PFSK-1 (cell line): ENCODE results near the gene ANO10.

Source experiments
- FOXP2 ChIP-seq: optimal IDR thresholded peaks from 2 replicates; pipeline ENCODE3; 2011; ENCODE audit warnings: borderline replicate concordance, control low read depth, inconsistent platforms; ENCODE audit not compliant: insufficient read depth; ENCODE audit errors: extremely low read length, extremely low read depth
- POLR2AphosphoS5 ChIP-seq: IDR thresholded peaks from 2 replicates; pipeline ENCODE4 v1.6.1; 2012; ENCODE audit warnings: low read depth, mild to moderate bottlenecking, control low read depth, low read length, moderate library complexity
- SIN3A ChIP-seq: IDR thresholded peaks from 2 replicates; pipeline ENCODE4 v1.6.1; 2012; ENCODE audit warnings: mild to moderate bottlenecking, low read length, moderate library complexity, borderline replicate concordance; ENCODE audit not compliant: insufficient read depth
- TAF1 ChIP-seq: IDR thresholded peaks from 2 replicates; pipeline ENCODE4 v1.6.1; 2012; ENCODE audit warnings: low read length, control low read depth, borderline replicate concordance; ENCODE audit not compliant: insufficient read depth
- TF ChIP-seq, protein P1 (sequence below), 2 experiments: IDR thresholded peaks; 2 replicates each; pipeline versions ENCODE4 v1.6.1 to v1.8.0; 2011 to 2012; ENCODE audit warnings: low read depth in 2 of 2, low read length in 2 of 2, control low read depth in 1 of 2, inconsistent platforms in 1 of 2, mild to moderate bottlenecking in 1 of 2, moderate library complexity in 1 of 2; ENCODE audit not compliant: insufficient read depth in 1 of 2

The ANO10 gene

DNA sequence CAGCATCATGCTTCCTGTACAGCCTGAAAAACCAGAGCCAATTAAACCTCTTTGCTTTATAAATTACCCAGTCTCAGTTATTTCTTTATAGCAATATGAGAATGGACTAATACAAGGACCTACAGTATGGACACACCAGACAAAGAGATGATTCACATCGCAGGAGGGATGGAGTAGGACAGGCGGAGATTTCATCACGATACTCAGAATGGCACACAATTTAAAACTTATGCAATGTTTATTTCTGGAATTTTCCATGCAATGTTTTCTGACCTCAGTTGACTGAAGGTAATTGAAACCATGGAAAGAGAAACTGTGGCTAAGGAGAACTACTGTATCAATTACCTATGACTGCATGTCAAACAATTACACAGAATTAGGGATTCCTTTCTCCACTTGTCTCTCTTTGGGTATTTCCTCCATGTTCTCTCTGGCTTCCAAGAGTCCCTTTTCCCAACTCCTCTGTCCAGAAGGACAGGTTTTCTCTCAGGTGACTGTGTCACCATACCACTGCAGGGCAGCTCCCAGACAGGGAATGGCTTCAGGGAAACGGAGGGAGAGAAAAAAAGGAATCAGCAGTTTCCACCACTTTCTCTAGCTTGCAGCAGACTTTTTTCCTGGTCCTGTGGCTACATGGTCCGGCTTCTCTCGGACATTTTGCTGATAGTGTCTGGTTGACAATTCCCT is 3.0 kb upstream of the ANO10 start:
- TF ChIP-seq SIN3A = no peak
- no peak for TF ChIP-seq POLR2AphosphoS5
- TF ChIP-seq, protein P1, sequence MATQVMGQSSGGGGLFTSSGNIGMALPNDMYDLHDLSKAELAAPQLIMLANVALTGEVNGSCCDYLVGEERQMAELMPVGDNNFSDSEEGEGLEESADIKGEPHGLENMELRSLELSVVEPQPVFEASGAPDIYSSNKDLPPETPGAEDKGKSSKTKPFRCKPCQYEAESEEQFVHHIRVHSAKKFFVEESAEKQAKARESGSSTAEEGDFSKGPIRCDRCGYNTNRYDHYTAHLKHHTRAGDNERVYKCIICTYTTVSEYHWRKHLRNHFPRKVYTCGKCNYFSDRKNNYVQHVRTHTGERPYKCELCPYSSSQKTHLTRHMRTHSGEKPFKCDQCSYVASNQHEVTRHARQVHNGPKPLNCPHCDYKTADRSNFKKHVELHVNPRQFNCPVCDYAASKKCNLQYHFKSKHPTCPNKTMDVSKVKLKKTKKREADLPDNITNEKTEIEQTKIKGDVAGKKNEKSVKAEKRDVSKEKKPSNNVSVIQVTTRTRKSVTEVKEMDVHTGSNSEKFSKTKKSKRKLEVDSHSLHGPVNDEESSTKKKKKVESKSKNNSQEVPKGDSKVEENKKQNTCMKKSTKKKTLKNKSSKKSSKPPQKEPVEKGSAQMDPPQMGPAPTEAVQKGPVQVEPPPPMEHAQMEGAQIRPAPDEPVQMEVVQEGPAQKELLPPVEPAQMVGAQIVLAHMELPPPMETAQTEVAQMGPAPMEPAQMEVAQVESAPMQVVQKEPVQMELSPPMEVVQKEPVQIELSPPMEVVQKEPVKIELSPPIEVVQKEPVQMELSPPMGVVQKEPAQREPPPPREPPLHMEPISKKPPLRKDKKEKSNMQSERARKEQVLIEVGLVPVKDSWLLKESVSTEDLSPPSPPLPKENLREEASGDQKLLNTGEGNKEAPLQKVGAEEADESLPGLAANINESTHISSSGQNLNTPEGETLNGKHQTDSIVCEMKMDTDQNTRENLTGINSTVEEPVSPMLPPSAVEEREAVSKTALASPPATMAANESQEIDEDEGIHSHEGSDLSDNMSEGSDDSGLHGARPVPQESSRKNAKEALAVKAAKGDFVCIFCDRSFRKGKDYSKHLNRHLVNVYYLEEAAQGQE (IDR thresholded peaks at IDR 0.05; ENCODE audit: insufficient read depth in 1 of 2, low read depth in 2 of 2, low read length in 2 of 2) = no peak
- no peak for TF ChIP-seq FOXP2
- TF ChIP-seq TAF1 = no peak

DNA sequence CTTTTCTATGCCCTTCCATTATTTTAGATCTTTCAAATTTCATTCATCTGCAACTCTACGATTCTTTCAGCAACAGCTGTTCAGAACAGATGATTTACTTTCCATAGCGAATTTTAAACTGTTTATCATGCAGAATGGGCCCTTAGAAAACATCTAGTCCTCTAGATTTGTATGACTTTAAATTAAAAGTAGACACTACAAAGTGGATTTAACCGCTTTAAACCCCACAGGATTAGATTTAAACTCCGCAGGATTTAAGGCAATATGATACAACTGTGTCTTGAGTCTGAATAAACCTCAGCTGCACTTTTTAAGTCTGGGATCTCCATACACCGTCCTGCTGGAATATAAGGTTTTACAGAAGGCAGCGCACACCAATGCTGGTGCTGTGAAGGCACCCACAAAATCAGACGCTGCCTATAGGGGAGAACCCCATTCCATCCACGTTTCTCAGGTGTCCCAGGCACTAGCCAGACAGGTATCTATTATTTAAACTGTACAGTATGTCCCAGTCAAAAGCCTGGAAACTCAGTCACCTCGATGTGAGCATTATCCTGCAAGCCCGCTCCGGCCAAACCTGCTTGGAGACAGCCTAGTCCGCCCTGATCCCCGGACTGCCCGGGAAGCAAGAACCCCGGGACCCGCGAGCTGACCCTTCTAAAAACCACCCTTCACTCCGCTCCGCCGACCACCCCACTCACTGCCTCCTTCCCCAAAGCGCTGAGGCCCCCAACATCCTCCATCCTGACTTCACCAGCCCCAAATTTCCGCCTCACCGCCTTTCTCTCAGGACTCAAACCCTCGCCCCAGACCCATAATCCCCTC is 768 bp downstream of the ANO10 start:
- TF ChIP-seq POLR2AphosphoS5 (no peak), FOXP2 (no peak), SIN3A (no peak), TAF1 (no peak)
- TF ChIP-seq, protein P1 (IDR thresholded peaks at IDR 0.05; ENCODE audit: insufficient read depth in 1 of 2, low read depth in 2 of 2, low read length in 2 of 2) = no peak

DNA sequence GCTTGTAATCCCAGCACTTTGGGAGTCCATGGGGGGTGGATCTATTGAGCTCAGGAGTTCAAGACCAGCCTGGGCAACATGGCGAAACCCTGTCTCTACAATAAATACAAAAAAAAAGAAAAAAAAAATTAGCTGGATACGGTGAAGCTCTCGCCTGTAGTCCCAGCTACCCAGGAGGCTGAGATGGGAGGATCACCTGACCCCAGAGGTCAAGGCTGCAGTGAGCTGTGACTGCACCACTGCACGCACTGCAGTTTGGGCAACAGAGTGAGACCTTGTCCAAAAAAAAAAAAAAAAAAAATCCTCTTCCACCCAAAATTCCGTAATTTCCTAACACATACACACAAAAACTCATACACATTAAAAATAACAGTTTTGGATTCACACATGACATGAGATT is 2.2 kb downstream of the ANO10 start:
- TF ChIP-seq SIN3A = no peak
- no peak for TF ChIP-seq FOXP2
- TF ChIP-seq, protein P1 (IDR thresholded peaks at IDR 0.05; ENCODE audit: insufficient read depth in 1 of 2, low read depth in 2 of 2, low read length in 2 of 2) = no peak
- TF ChIP-seq TAF1 = no peak
- TF ChIP-seq POLR2AphosphoS5 = no peak

DNA sequence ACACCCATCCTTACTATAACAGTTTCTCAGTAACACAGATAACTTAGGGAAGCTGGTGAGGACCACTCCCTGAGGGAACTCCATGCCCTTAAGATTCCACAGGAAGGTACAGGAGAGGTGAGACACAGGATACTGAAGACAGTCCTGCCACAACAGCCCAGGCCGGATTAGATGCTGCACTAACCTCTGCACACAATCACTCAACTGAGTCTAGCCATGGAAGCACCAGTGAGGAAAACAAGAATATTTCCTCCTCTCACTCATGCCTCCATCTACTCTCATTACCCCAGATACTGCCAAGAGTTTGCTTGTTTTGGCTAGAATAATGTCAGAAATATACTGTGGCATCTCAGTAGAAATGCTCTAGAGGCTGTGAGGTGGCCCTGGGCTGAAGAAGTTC is 3.7 kb downstream of the ANO10 start:
- TF ChIP-seq SIN3A (no peak), FOXP2 (no peak), TAF1 (no peak), POLR2AphosphoS5 (no peak)
- TF ChIP-seq, protein P1 (IDR thresholded peaks at IDR 0.05; ENCODE audit: insufficient read depth in 1 of 2, low read depth in 2 of 2, low read length in 2 of 2) = no peak
